ENCODE data around the gene MYOZ3.

- TF ChIP-seq, protein P1, sequence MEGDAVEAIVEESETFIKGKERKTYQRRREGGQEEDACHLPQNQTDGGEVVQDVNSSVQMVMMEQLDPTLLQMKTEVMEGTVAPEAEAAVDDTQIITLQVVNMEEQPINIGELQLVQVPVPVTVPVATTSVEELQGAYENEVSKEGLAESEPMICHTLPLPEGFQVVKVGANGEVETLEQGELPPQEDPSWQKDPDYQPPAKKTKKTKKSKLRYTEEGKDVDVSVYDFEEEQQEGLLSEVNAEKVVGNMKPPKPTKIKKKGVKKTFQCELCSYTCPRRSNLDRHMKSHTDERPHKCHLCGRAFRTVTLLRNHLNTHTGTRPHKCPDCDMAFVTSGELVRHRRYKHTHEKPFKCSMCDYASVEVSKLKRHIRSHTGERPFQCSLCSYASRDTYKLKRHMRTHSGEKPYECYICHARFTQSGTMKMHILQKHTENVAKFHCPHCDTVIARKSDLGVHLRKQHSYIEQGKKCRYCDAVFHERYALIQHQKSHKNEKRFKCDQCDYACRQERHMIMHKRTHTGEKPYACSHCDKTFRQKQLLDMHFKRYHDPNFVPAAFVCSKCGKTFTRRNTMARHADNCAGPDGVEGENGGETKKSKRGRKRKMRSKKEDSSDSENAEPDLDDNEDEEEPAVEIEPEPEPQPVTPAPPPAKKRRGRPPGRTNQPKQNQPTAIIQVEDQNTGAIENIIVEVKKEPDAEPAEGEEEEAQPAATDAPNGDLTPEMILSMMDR (IDR thresholded peaks at IDR 0.05; ENCODE audit: poor library complexity) = no peak
- TF ChIP-seq EZH2phosphoT487 (IDR thresholded peaks at IDR 0.05; ENCODE audit: low read depth, severe bottlenecking, unreplicated experiment) = no peak
Measured at GRCh38 chr5:150651382-150651781, 9.7 kb upstream of the MYOZ3 start.

All from hepatocyte (in vitro differentiated cells).